Renal cortex interstitium (tissue), 11 donors: ENCODE results near the gene COG7. TPM values are rescaled to one million over a fixed set of nuclear protein-coding genes. Genes with fewer than 3 reads are reported as not detected.

Experiments
- DNase-seq, 11 donors: peaks; one replicate each; pipeline ENCODE4 v3.0.0-alpha.2; 2013; ENCODE audit warnings: low read depth in 9 of 11, low spot score in 4 of 11; ENCODE audit errors: extremely low read depth in 1 of 11
- polyA plus RNA-seq, 3 donors: library from polyadenylated mRNA; unstranded; fragments of 120-200 nt; gene quantifications; one replicate each; pipeline ENCODE4 v1.2.1, GENCODE V29; 2013; ENCODE audit not compliant: insufficient read length in 3 of 3

Gene COG7
- polyA plus RNA-seq, 3 donors, result 23.7 to 42.1 (median 26.2) TPM

DNA sequence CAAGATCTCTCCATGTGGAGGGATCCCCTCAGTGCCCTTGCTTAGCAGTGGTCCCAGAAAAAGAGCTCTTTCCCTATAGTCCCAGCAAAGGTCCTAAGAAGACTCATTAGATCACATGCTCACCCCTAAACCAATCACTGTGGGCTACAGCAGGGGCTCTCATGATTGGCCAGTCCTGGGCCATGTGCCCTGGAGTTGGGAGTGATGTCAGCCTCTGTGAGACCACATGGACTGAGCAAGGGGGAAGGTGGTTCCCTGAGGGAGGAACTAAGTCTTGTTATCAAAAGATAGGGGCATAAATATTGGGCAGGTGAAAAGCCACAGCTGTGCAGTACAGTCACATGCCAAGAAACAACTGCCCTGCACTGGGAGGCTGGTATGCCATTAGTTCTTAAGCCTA, 99.5 kb downstream of the COG7 start:
- no peak for DNase-seq

DNA sequence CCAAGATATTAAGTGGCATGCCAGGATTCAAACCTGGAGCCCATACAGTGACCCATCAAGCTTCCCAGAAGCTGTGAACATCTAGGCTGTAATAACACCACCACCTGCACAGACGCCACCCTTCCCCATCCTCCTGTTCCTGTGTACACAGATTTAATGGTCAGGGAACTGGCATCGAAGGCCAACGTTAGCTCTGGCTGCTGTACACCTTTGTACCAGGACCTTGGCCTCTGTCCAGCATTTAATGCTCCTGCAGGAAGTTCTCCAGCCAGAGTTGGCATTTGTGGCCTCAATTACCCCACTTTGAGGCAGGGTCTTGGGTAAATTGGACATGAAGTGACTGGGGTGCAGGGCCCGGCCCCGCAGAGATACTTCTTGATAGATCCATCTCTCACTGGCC, 101.6 kb downstream of the COG7 start:
- no peak for DNase-seq

DNA sequence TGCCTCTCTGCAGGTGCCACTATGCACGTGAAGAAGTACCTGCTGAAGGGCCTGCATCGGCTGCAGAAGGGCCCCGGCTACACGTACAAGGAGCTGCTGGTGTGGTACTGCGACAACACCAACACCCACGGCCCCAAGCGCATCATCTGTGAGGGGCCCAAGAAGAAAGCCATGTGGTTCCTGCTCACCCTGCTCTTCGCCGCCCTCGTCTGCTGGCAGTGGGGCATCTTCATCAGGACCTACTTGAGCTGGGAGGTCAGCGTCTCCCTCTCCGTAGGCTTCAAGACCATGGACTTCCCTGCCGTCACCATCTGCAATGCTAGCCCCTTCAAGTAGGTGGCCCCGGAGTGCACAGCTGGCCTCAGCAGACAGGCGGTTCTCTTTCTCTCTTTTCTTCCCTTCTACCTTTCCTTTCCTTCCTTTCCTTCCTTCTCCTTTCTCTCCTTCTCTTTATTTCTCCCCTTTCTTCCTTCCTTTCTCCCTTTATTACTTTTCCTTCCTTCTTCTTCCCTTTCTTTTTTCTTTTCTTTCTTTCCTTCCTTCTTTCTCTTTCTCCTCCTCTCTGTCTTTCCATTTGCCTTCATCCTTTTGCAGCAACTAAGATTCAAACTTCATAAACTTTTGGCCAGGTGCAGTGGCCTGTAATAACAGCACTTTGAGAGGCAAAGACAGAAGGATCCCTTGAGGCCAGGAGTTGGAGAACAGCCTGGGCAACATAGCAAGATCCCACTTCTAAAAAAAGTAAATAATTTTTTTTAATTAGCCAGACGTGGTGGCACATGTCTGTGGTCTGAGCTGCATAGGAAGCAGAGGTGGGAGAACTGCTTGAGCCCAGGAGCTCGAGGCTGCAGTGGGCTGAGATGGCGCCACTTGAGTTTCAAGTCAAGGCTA, 104.2 kb downstream of the COG7 start:
- no peak for DNase-seq

DNA sequence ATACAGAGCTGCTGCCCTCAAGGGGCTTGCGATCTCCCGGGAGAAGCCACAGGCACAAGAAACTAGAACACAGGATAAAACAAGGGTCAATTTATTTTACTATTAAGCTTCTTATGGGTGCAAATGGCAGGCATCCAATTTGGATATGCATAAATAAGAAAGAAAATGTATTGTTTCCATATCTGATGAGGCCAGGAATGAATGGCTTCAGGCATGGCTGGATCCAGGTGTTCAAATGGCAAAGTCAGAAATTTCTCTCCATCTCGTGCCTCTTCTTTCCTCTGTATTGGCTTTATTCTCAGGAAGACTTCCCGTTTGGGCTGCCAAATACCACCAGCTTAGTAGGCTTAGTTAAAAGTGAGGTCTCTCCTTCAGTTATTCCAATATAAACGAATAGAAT, 107.8 kb downstream of the COG7 start:
- no peak for DNase-seq

DNA sequence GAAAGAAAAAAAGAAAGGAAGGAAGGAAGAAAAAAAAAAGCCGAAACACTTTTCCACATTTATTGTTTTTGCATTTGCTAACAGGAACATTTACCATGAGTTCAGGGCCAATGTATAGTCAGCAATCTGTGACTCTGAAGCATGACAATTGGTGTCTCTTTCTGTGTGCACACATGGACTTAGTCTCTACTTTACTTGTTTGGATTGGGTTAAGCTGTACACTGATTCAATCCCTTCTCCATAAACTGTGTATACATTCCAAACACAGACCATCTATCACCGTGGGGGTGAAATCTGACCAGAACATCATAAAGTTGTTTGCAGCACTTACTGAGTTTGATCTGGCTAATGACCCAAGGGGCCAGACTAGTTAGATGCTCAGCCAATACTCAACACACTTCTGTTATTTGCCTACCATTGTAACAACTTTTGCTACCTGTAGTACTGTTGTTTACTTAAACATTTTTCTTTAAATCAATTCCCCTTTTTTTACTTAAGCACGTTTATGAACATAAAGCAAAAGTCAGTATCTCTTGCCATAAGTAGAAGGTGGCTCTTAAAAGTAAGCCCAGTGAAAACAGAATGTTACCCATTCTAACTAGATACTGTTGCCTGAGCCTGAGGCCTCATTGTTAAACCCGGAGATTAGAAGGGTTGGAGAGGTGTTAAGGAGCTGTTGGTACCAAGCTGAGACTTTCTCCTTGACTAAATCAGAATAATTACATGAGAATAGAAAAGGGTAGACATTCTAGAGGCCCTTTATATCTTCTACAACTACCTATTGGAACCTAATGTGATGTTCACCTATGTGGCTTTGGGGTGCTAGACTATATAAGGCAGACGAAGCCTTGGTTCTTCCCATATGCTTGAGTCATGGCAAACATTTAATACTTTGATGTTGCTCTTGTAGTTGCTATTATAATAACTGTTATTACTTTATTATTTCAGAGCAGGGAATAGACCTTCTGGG, 109.1 kb downstream of the COG7 start:
- DNase-seq, result no peak

DNA sequence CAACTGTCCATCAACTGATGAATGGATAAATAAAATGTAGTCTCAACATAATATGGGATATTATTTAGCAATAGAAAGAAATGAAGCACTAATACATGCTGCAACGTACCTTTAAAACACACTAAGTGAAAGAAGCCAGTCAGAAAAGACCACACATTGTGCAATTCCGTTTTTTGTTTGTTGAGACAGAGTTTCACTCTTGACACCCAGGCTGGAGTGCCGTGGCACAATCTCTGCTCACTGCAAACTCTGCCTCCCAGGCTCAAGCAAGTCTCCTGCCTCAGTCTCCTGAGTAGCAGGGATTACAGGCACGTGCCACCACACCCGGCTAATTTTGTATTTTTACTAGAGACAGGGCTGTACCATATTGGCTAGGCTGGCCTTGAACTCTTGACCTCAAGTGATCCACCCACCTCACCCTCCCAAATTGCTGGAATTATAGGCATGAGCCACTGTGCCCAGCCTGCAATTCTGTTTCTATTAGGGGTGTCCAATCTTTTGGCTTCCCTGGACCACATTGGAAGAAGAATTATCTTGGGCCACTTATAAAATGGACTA, 110.8 kb downstream of the COG7 start:
- DNase-seq, result no peak

DNA sequence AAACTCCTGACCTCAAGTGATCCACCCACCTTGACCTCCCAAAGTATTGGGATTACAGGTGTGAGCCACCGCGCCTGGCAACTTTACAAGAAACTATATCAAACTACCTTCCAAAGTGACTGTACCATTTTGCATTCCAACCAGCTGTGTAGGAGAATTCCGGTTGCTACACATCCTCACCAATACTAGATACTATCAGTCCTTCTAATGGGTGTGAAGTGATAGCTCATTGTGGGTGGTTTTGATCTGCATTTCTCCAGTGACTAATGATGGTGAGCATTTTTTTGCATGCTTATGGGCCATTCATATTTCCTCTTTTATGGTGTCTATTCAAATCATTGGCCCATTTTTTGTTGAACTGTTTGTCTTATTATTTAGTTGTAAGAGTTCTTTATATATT, 113.2 kb downstream of the COG7 start:
- no peak for DNase-seq

Other genes starting within 250 kb of the COG7 start
- gene SCNN1B, start 150.9 kb downstream of the COG7 start, polyA plus RNA-seq, result 10 to 100 TPM; 11.2 to 21.8 (median 12.3) TPM
- 100 to 1,000 TPM; 124 to 170 (median 164) TPM for gene GGA2, start 57.3 kb upstream of the COG7 start, polyA plus RNA-seq
- 10 to 100 TPM; 27.8 to 32.1 (median 28.9) TPM for gene EARS2, start 104.2 kb upstream of the COG7 start, polyA plus RNA-seq
- gene UBFD1, start 104.5 kb upstream of the COG7 start, polyA plus RNA-seq, result 10 to 100 TPM; 73.4 to 81.0 (median 74.8) TPM
- gene NDUFAB1, start 143.1 kb upstream of the COG7 start, polyA plus RNA-seq, result 100 to 1,000 TPM in 2 of 3 donors, 10 to 100 TPM in 1; 81.8 to 103 (median 100) TPM
- 10 to 100 TPM; 19.2 to 25.2 (median 22.6) TPM for gene PALB2, start 188.1 kb upstream of the COG7 start, polyA plus RNA-seq
- gene DCTN5, start 188.3 kb upstream of the COG7 start, polyA plus RNA-seq, result 10 to 100 TPM; 69.7 to 72.1 (median 71.7) TPM
- 10 to 100 TPM; 24.1 to 32.7 (median 31.2) TPM for gene PLK1, start 225.7 kb upstream of the COG7 start, polyA plus RNA-seq